Stimulated activated CD8-positive, alpha-beta memory T cell treated with anti-CD3 and anti-CD28 coated beads, Interleukin-15, amount 100 ng/mL, for 48 hours (primary cell): ENCODE measurements around the gene GPRC5B.

Experiments used
- DNase-seq, 2 donors: peaks; one replicate each; pipeline ENCODE4 v3.0.0-alpha.2; 2020; ENCODE audit warnings: low read depth in 2 of 2

GPRC5B gene

GRCh38 chr16:19872179-19872863, 12.3 kb downstream of the GPRC5B start:
- DNase-seq, result no peak

GRCh38 chr16:19871721-19872120, 12.9 kb downstream of the GPRC5B start:
- no peak for DNase-seq

GRCh38 chr16:19868421-19868820, 16.2 kb downstream of the GPRC5B start:
- no peak for DNase-seq

GRCh38 chr16:19864566-19864965, 20.1 kb downstream of the GPRC5B start:
- DNase-seq, result no peak

- no peak for DNase-seq
Observed at GRCh38 chr16:19863990-19864389, 20.7 kb downstream of the GPRC5B start.

GRCh38 chr16:19861811-19862327, 22.8 kb downstream of the GPRC5B start:
- no peak for DNase-seq

GRCh38 chr16:19861133-19861532, 23.5 kb downstream of the GPRC5B start:
- DNase-seq, result no peak

GRCh38 chr16:19860166-19861041, 24.2 kb downstream of the GPRC5B start:
- DNase-seq, result no peak

GRCh38 chr16:19859603-19860002, 25.0 kb downstream of the GPRC5B start:
- no peak for DNase-seq

- DNase-seq, result no peak
Observed at GRCh38 chr16:19859166-19859565, 25.5 kb downstream of the GPRC5B start.

- DNase-seq, result no peak
Observed at GRCh38 chr16:19858340-19859018, 26.2 kb downstream of the GPRC5B start.

GRCh38 chr16:19857593-19858339, 26.9 kb downstream of the GPRC5B start:
- DNase-seq, result no peak

- DNase-seq, result no peak
Observed at GRCh38 chr16:19856120-19856519, 28.5 kb downstream of the GPRC5B start.

GRCh38 chr16:19854543-19854876, 30.1 kb downstream of the GPRC5B start:
- no peak for DNase-seq

GRCh38 chr16:19853742-19854542, 30.7 kb downstream of the GPRC5B start:
- no peak for DNase-seq

- no peak for DNase-seq
Observed at GRCh38 chr16:19853132-19853741, 31.4 kb downstream of the GPRC5B start.

- no peak for DNase-seq
Observed at GRCh38 chr16:19851476-19851875, 33.2 kb downstream of the GPRC5B start.

- DNase-seq, result no peak
Observed at GRCh38 chr16:19850131-19850817, 34.4 kb downstream of the GPRC5B start.

- DNase-seq, result no peak
Observed at GRCh38 chr16:19848756-19849155, 35.9 kb downstream of the GPRC5B start.

- DNase-seq, result no peak
Observed at GRCh38 chr16:19846436-19846835, 38.2 kb downstream of the GPRC5B start.
